ENCODE data around the gene EHHADH. TPM values are rescaled to one million over a fixed set of nuclear protein-coding genes. Genes with fewer than 3 reads are reported as not detected.

The EHHADH gene
- total and polyA plus RNA-seq, 9 of the 15 experiments (the other 6 are each of a cell fraction or from before 2014, with no cell fraction given) = 3.6 to 6.4 (median 5.4) TPM

DNA sequence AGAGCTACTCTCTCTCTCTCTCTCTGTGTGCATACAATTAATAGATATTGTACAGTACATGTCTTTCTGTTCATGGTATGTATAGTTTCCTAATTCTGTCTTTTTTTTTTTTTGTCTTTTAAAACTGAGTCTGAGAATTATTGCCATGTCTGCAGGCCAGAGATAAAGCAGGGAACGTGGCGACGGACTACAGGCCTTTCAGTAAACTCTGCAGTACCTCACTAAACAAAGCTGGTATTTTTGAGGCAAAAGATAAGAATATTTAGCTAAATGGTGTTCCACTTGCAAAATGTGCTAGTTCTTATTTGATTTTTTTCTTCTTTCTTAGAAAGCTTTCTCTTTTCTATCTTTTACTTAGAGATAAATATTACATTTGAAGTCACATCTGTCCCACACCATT lies 44.0 kb upstream of the EHHADH start (continued):
- TF ChIP-seq FOXP4 (CRISPR knock-in tag; IDR thresholded peaks at IDR 0.05; ENCODE audit: borderline replicate concordance) (no peak), ESRRB (CRISPR knock-in tag; IDR thresholded peaks at IDR 0.05; ENCODE audit: borderline replicate concordance) (no peak), FOXM1 (IDR thresholded peaks at IDR 0.05; ENCODE audit: low read depth) (no peak), FOXM1 (CRISPR knock-in tag; IDR thresholded peaks at IDR 0.05; ENCODE audit: low read depth) (no peak), BACH1 (tag; IDR thresholded peaks at IDR 0.05) (no peak), ZNF3 (CRISPR knock-in tag; IDR thresholded peaks at IDR 0.05) (no peak), KDM5B (IDR thresholded peaks at IDR 0.05; ENCODE audit: insufficient replicate concordance, low read depth, low read length) (no peak), CREM (IDR thresholded peaks at IDR 0.05; ENCODE audit: low read depth) (0 out of 2 replicates have a peak, but pooled peaks have one; percentile 7), PBX2 (CRISPR knock-in tag; IDR thresholded peaks at IDR 0.05; ENCODE audit: low read depth) (no peak), PBX2 (tag; conservative IDR thresholded peaks at IDR 0.05; ENCODE audit: low read depth) (peak; percentile 86), RAD51 (IDR thresholded peaks at IDR 0.05; ENCODE audit: borderline replicate concordance, low read depth) (no peak), COPS2 (conservative IDR thresholded peaks at IDR 0.05) (no peak), POLR2B (IDR thresholded peaks at IDR 0.05; ENCODE audit: low read depth, partially characterized antibody) (no peak), CTCFL (IDR thresholded peaks at IDR 0.05; ENCODE audit: borderline replicate concordance, insufficient read depth, low read depth, low read length, poor library complexity, severe bottlenecking) (no peak), SREBF2 (CRISPR knock-in tag; IDR thresholded peaks at IDR 0.05) (no peak), TEAD2 (tag; IDR thresholded peaks at IDR 0.05) (no peak), ZNF395 (CRISPR knock-in tag; IDR thresholded peaks at IDR 0.05) (no peak), PTTG1 (tag; IDR thresholded peaks at IDR 0.05; ENCODE audit: low read depth) (no peak)
- TF ChIP-seq, protein P1, sequence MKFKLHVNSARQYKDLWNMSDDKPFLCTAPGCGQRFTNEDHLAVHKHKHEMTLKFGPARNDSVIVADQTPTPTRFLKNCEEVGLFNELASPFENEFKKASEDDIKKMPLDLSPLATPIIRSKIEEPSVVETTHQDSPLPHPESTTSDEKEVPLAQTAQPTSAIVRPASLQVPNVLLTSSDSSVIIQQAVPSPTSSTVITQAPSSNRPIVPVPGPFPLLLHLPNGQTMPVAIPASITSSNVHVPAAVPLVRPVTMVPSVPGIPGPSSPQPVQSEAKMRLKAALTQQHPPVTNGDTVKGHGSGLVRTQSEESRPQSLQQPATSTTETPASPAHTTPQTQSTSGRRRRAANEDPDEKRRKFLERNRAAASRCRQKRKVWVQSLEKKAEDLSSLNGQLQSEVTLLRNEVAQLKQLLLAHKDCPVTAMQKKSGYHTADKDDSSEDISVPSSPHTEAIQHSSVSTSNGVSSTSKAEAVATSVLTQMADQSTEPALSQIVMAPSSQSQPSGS (CRISPR knock-in tag; IDR thresholded peaks at IDR 0.05) = no peak

All from K562 (cell line).